Measurements from ENCODE around the gene UNC13D.

The UNC13D gene

DNA sequence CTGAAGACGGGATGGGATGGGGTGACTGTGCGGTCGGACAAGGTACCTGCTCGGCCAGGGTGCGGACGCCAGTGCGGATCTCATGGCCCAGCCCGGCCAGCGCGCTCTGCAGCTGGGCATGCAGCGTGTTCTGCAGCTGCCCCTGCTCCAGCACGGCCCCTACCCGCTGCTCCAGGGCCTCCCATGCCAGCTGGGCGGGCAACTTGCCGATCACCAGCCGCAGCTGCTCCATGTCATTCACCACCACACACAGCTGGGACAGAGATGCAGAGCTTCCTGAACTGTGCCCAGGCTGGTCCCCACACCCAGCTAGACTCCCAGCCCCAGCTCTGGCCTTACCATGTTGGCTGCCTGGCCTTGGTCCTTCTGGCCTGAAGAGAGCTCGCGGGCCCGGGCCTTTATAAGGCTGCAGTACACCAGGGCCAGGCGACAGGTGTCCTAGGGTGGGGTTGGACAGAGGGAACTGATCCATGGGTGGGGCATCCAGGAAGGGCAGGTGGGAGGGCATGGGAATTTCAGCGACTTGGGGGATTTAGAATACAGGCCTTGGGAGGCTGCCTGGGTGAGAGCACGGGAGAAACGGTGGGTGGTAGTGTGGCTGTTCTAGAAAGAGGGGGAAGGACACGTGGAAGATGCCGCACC is 9.8 kb downstream of the UNC13D start:
- DNase-seq (ENCODE audit: low spot score) = no peak

DNA sequence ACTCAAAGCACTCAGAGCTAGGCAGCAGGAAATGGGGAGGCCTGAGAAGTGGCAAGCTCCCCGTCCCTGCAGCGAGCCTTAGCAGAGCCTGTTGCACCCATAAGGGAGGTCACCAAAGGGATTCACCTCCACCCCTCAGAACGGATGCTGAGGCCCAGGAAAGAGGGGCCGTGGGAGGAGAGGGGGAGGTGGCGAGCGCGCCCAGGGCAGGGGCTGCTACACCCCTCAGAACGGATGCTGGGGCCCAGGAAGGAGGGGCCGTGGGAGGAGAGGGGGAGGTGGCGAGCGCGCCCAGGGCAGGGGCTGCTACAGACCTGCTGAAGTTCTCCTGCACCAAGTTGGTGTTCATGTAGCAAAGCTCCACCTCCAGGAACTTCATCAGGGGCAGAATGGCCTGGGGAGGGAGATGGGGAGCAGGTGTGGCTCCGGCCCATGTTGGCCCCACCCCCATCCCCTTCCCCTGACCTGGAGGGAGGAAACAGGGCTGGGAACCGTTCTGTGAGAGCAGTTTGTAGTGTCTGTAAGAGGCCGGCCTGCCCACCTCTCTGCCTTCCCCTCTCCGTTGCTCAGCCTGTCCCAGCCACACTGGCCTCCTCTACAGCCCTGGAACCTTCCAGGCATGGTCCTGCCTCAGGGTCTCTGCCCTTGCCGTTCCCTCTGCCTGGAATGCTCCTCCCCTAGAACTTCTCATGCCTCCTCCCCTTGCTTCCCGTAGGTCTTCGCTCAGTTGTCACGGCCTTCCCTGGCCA is 11.4 kb downstream of the UNC13D start:
- DNase-seq (ENCODE audit: low spot score) = no peak

DNA sequence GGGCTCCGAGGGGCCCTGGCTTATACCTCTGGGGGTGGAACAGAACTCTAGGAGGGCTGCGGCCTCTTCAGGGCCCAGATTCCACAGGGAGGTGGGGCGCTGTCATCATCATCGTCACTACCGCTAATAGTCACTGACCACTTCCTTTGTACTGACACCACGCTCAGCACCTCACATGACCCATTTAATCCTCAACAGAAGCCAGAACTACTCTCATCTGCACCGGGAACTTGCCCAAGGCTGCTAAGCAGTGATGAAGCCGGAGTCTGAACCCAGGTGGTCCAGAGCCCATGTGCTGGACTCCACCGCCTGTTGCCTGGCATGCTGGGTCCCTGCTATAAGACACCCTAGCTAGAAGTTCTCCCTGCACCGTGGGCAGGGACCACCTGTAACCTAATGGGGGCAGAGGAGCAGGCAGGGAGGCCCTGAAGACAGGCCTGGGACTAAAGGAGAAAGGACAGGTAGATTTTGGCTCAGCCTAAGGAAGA is 12.0 kb downstream of the UNC13D start:
- peak; percentile 82 for DNase-seq (ENCODE audit: low spot score)

DNA sequence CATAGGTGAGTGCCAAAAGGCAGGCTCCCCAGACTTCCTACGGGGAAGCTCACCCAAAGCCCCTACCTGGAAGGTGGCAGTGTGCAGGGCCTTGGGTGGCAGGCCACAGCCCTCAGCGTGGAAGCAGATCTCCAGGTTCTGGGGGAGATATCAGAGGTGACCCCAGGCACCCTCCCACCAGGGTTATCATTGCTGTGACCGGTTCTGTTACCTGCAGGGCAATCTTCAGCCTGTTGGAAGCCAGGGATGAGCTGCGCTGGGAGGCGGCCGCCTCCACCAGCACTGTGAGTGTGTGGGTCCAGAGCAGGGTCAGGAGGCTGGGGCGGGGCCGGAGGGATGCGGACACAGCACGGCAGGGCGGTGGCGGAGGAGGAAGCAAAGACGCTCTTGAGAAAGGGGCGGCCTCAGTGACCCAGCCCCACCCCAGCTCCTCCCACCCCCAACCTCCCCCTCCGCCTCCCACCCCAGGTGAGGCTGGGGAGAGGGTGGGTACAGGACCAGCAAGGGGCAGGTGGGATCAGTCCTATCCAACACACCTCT is 13.1 kb downstream of the UNC13D start:
- no peak for DNase-seq (ENCODE audit: low spot score)

DNA sequence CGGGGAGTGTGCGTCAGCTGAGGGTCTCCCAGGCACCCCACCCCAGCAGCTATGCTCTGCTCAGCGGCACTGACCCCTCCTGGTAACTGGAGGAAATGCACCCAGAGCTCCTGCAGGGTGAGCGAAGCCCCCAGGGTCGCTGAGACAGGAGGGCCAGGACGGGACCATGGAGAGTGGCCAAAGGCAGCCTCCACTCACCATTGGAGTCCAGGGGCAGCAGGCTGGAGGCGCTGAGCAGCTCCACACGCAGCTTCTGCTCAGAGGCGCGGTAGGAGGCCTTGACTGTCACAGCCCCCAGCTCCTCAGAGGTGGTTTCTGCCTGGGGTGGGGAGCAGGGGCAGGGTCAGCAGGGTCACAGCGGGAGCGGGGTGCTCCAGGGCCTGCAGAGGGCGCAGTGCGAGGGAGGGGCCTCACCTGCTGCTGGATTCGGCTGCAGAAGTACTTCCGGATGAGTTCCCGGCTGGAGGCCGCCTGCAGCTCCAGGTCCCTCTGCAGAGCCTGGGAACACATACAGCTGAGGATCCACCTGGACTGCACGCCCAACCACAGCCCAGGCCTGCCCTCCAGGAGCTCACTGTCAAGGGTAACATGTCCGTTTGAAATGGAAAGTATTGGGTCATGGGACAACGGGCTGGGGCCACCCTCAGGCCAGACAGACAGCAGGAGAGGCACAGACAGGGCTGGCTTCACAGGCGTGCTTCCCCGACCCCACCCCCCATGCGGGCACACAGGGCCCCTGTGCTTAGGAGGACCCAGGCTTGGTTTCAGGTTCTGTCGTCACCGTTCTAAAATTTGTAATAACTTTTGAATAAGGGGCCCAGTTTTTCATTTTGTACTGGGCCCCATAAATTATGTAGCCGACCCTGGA is 13.8 kb downstream of the UNC13D start:
- no peak for DNase-seq (ENCODE audit: low spot score)

DNA sequence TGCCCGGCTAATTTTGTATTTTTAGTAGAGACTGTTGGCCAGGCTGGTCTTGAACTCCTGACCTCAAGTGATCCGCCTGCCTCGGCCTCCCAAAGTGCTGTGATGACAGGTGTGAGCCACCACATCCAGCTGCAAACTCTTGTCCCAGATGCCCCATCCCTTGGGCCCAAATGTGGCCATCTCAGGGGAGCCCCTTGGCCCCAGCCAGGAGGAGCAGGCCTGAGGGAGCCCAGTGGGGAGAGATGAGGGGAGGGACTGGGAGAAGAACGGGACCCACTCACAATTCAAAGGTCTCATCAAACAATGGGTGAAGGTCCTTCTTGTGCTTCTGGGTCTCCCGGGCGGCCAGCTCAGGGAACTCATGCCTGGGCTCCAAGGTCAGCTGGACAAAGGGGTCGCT is 14.5 kb downstream of the UNC13D start:
- no peak for DNase-seq (ENCODE audit: low spot score)

DNA sequence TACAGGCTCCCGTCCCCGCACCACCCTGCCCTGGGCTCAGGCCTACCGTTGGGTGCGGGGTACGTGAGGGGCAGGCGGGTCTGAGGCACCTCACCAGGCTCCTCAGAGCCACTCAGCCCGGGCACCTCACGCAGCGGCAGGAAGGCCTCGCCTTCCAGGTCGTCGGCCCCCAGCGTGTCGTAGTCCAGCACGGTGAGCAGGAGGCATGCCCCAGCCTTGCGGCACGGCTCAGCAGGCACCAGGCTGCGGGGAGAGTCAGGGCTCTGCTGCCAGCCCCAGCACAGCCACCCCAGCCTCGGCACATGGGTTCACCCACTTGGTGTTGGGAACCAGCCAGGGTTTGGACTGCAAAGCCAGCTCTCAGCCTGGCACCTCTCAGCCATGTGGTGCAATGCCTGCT is 15.5 kb downstream of the UNC13D start:
- no peak for DNase-seq (ENCODE audit: low spot score)

DNA sequence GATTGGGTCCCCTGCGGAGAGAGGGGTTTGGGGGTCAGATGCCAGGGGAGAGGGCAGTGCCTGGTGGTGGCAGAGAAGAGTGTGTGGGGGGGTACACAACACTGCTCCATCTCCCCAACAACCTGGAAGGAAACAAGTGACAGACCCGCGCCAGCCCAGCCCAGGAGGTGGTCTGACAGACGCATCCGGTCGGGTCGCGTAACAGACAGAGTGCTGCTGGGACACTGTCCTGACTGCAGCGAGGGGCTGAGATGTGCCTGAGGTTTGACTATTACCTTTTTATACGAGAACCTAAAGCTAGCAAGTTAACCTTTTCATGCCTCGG is 16.2 kb downstream of the UNC13D start:
- DNase-seq (ENCODE audit: low spot score) = no peak

DNA sequence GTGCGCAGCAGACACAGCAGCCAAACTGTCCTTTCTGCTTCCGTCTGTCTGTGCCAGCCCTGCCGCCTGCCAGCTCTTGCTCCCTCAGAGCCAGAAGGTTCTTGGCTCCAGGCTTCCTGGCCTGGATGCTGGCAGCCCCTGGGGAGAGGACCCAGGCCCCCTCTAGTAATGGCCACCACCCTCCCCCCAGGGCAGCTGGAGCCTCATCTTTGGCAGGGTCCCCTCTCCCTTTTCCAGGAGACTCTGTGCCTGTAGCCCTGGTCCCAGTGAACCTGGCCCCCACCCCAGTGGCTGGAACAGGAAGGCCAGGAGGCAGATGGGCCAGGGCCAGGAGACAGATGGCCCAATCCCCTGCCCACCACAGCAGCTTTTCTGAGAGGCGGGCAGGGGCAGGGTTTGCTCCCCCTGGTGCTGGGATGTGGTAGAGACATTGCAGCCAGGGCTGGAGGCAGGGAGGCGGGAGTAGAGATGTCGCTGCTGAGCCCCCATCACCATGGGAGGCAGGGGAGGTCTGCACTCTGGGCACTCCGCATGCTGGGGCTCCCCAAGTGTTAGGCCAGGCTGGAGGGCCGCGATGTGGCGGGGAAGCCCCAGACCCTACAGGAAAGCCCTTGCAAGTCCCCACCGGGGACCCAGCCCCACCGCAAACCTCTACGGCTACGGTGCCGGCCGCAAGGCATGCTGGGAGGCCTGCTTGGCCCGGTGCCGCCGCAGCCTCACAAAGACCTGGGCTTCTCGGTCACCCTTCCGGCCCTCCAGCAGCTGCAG is 16.7 kb downstream of the UNC13D start:
- DNase-seq (ENCODE audit: low spot score) = peak; percentile 89

DNA sequence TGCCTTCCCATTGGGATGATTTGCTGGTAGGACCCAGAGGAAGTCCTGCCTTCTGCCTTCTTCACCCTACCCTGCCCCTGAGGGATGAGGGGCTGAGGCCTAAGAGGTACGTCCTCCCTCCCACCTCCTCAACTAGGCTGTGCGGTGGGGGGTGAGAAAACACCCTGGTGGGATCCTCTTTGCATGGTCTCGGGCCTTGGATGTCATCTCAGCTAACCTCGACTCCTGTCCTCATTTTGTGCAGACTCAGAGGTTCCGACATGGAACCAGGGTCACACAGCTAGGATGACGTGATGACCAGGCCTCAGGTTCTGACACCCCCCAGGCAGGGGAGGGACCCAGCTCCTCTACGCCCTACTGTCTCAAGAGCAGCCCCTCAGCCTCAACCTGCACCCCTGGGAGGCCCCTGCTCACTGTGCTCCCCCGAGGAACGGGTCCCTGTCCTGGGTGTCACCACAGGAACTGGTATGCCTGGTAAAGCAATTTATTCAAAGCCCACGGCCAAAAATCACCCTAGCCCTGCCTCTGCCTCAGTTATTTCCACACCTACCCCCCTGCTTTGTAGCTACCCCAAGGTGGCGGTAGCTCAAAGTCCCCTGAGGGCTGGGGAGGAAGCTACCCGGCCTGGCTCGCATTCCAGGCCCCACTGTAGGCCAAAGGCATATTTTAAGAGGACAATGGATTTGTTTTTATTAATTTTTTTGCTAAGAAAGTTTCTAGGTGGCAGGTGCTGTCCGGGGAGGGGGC is 17.5 kb downstream of the UNC13D start:
- DNase-seq (ENCODE audit: low spot score) = no peak

DNA sequence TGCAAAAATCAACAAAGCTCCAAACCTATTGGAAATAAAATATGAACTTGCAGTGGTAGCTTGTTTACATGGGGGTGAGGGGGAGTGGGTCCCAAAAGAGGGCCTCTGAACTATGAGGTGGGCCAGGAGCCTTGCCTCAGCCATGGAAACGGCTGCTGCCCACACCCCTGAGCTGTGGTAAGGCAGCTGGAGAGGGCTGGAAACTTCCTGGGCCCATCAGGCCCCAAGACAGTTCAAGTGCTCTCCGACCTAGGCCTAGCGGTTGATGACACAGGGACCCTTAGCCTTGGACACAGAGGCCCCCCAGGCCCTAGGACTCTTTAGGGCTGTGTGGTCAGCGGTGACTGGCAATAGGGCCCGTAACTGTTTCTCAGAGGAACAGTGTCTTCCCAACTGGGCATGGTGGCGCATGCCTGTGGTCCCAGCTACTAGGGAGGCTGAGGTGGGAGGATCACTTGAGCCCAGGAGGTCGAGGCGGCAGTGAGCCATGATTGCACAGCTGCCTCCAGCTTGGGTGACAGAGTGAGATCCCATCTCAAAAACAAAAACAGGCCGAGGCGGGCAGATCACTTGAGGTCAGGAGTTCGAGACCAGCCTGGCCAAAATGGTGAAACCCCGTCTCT is 18.3 kb downstream of the UNC13D start:
- DNase-seq (ENCODE audit: low spot score) = no peak

DNA sequence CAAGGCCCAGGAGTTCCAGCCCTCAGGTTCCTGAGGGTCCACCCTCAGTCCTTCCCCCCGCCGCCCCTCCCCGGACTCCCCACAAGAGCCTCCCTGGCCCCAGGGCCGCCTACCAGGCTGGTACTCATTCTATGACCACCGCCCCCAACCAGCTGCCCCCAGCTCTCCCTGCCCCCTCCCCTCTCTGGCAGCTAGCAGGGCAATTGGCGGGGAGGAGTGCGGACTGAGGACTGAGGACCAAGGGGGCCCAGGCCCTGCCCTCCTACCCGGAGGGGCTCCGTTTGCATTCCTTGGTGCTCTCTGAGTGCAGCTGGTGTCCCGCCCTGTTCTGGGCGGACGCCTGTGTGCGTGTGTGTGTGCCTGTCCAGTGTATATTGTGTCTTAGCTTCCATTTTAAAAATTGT is 19.1 kb downstream of the UNC13D start:
- DNase-seq (ENCODE audit: low spot score) = no peak

DNA sequence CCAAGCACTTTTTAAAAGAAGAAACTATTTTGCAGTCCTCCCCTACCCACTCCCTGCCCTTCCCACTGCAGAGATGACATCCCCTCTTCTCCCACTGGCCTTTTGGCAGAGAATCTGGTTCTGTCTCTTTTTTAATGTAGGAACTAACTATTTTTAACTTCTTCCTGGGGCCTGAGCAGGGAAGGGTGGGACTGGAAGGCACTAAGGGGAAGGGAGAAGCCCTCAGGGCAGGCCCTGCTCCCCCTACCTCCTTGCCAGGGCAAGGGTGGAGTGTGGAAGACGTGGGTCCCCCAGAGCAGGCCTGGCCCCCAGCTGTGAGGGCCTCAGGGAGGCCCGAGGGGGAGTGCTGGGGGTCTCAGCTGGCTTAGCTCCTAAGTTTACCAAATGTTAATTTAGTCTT is 19.5 kb downstream of the UNC13D start:
- no peak for DNase-seq (ENCODE audit: low spot score)

DNA sequence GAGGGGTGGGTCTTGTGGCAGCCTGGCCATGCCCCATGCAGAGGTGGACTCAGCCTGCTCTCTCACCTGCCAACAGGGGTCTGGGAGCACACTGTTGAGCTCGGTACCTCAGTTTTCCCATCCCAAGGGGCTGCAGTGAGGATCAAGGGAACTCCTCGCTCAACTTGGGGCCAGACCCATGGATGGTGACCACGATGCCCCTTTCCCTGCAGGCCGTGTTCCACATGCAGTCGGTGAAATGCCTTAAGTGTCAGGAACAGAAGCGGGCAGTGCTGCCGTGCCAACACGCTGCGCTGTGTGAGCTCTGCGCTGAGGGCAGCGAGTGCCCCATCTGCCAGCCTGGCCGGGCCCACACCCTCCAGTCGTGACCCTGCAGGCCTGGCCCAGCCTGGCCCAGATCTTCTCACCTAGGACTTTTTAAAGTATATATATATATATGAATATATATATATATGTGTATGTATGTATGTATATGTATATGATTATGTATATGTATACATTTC is 20.1 kb downstream of the UNC13D start:
- DNase-seq (ENCODE audit: low spot score) = no peak

DNA sequence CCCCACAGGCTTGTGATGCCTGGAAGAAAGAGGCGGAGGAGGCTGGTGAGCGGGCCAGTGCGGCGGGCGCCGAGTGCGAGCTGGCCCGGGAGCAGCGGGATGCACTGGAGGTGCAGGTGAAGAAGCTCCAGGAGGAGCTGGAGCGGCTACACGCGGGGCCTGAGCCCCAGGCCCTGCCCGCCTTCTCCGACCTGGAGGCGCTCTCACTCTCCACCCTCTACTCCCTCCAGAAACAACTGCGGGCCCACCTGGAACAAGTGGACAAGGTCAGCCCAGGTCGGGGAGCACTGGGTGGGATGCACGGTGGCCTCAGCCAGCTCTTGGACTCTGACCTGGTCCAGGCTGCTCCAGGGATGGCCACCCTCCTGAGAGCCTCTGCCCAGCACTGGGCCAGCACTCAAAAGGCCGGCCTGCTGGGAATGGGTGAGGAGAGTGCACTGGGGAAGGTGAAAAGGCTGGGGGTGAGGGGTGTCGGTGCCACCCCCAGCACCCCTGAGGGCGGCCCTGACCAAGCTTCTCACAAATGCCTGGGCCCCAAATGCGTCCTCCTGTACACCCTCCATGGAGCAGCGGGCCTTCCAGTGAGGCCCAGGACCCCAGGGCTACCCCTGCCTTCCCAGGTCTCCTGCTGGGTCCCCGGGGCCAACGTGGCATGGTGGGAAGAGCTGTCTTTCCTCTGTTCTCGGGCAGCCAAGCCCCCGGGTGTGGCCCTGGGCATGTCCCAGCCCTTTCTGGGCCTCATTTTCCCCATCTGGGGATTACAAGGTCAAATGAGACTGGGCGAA is 20.8 kb downstream of the UNC13D start:
- no peak for DNase-seq (ENCODE audit: low spot score)

DNA sequence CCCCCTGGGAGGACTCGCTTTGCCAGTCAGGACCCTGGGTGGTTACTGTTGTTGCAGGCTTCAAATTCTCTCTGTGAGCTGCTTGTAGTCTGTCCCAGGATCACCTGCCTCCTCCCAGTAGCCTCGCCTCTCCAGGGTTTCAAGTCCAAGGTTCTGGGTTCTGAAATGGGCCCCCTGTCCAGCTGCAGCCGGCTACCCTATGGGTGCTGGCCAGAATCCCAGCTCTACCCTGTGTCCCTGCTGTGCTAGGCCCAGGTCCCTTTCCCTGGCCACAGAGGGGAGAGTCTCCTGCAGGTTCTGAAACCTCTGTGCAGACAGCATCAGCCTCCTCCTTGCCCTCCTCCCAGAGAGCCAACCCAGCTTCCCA is 21.4 kb downstream of the UNC13D start:
- no peak for DNase-seq (ENCODE audit: low spot score)

DNA sequence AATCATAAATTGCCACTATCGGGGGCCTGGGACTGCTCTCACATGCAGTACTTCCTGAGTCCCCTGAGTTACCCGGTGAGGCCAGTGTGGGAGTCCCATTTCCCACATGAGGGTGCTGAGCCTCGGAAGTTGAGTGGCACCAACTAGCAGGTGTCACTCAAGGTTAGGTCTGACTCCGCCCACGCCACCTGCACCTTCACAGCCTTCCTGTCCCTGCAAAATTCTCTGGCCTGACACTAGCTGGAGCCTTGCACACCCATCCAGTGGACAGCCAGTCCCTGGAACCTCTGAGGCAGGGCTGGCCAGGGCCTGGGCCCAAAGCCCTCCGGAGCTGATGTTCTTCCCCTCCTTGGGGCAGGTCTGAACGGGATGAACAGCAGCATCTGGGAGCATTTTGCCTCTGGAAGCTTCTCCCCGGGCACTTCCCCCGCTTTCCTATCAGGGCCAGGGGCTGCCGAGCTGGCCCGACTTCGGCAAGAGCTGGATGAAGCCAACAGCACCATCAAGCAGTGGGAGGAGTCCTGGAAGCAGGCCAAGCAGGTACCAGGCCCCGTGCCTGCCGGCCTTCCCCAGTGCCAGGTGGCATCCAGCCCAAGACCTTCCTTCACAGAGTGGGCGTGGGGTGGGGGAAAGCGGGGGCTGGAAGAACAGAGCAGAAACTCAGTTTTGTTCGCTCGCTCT is 21.9 kb downstream of the UNC13D start:
- no peak for DNase-seq (ENCODE audit: low spot score)

DNA sequence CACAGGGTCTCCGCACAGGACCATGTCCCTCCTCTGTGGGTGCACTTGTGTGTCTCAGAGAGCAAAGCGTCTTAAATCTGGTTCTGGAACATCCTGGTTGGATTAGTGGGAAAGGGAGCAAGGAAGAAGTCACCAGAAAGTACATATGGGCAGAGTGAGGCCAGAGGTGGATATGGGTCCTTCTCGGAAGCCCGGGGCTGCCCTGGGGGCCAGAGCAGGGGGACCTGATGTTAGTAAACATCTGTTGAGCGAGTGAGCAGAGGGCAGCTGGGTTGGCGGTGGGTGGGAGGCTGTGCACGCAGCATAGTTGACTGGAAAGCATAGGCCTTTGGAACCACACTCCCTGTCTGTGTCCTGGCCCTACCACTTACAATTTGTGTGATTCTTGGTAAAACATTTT is 22.7 kb downstream of the UNC13D start:
- no peak for DNase-seq (ENCODE audit: low spot score)
